Measurements from ENCODE around the gene PTGES.

Gene PTGES

GRCh38 chr9:129712634-129713401, 40.0 kb downstream of the PTGES start:
- Histone ChIP-seq H3K27ac (peak overlapping the region; percentile 81 to 84), H3K4me1 (peaks cover 12 to 77% (median 60%) of the 10 kb centered on the region in 4 donors), H3K4me3 (peak overlapping the region; percentile 7 to 21), H3K36me3 (no peaks in the 10 kb centered on the region), H3K9me3 (no peaks in the 10 kb centered on the region), H3K27me3 (no peaks in the 10 kb centered on the region)
- intact Hi-C loops (cut with DNase I; ENCODE audit: low total_unique reads): no loop called here
- no peak for DNase-seq
- TF ChIP-seq CTCF (IDR thresholded peaks at IDR 0.05): no peak

- Histone ChIP-seq H3K4me3 (no peak overlapping the region), H3K9me3 (no peaks in the 10 kb centered on the region), H3K36me3 (no peaks in the 10 kb centered on the region), H3K4me1 (peaks cover 6 to 65% (median 49%) of the 10 kb centered on the region in 4 donors), H3K27me3 (no peaks in the 10 kb centered on the region), H3K27ac (peak overlapping the region in 1 of 2 donors; percentile 81)
- intact Hi-C loops (cut with DNase I; ENCODE audit: low total_unique reads): no loop called here
- no peak for DNase-seq
- TF ChIP-seq CTCF (IDR thresholded peaks at IDR 0.05): no peak
These were observed 42.7 kb downstream of the PTGES start for GRCh38 chr9:129710169-129710453.

- H3K27ac ChIP-seq: peak overlapping the region; percentile 29 to 81
- DNase-seq: no peak
- no peaks in the 10 kb centered on the region for H3K36me3 ChIP-seq
- H3K9me3 ChIP-seq: no peaks in the 10 kb centered on the region
- no peak overlapping the region for H3K4me3 ChIP-seq
- H3K4me1 ChIP-seq: peaks cover 6 to 65% (median 46%) of the 10 kb centered on the region in 4 donors
- no peaks in the 10 kb centered on the region for H3K27me3 ChIP-seq
- TF ChIP-seq CTCF (IDR thresholded peaks at IDR 0.05): no peak
- intact Hi-C loops (cut with DNase I; ENCODE audit: low total_unique reads): no loop called here
These were observed 43.2 kb downstream of the PTGES start for GRCh38 chr9:129709438-129710168.

DNA sequence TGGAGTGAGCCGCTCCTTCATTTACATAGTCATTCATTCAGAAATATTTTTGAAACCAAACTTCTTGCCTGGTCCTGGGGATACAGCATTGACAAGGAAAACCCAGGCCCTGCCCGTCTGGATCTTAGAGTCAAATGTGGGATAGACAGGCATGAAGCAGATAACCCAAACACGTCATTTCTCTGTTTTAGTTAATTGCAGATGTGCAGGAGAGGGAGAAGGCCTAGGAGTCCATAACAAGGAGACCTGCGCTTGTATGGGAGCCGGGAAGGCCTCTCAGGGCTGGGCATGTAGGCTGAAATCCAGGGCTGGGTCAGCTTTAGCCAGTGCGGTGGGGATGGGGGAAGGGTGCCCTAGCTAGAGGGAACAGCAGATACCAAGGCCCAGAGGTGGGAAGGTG, 44.0 kb downstream of the PTGES start:
- no peaks in the 10 kb centered on the region for H3K27me3 ChIP-seq
- H3K9me3 ChIP-seq: no peaks in the 10 kb centered on the region
- peak overlapping the region; percentile 29 to 81 for H3K27ac ChIP-seq
- DNase-seq: no peak
- intact Hi-C loops (cut with DNase I; ENCODE audit: low total_unique reads): no loop called here
- no peak for TF ChIP-seq CTCF (IDR thresholded peaks at IDR 0.05)
- H3K36me3 ChIP-seq: no peaks in the 10 kb centered on the region
- H3K4me1 ChIP-seq: peaks cover 6 to 65% (median 46%) of the 10 kb centered on the region in 4 donors
- no peak overlapping the region for H3K4me3 ChIP-seq

DNA sequence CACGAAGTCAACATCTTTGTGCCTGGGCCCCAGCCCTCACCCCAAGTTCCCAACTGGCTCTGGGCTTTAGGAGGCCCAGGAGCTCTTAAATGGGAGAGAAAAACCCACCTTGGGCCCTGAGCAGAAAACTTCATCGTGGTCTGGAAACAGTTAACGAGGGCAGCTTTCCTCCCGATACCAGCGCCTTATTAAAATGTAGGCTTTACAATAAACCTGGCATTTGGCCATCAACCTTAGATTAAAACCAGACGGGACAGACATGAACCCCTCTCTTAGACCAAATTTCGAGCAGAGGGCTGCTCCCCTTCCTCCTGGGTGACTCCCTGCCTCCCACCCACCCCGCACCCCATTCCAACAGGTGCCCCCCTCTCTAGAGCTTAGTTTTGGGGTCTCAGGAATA, 48.0 kb downstream of the PTGES start:
- intact Hi-C loops (cut with DNase I; ENCODE audit: low total_unique reads): no loop called here
- H3K9me3 ChIP-seq: no peaks in the 10 kb centered on the region
- peaks cover 0 to 58% (median 32%) of the 10 kb centered on the region in 4 donors for H3K4me1 ChIP-seq
- no peaks in the 10 kb centered on the region for H3K27me3 ChIP-seq
- H3K27ac ChIP-seq: peak overlapping the region; percentile 81 to 84
- no peak overlapping the region for H3K4me3 ChIP-seq
- TF ChIP-seq CTCF (IDR thresholded peaks at IDR 0.05): no peak
- no peaks in the 10 kb centered on the region for H3K36me3 ChIP-seq
- DNase-seq: no peak

Measured in tibial artery (tissue), 4 donors.